Mucosa of gallbladder (tissue), 1 donor: ENCODE results near the gene SCGB1A1. TPM values are rescaled to one million over a fixed set of nuclear protein-coding genes. Genes with fewer than 3 reads are reported as not detected.
A peak's percentile ranks its signal among the peaks of the same experiment; 100 is the strongest.

Experiments used
- DNase-seq: peaks from one replicate; pipeline ENCODE4 v3.0.0-alpha.2; 2020; ENCODE audit warnings: low spot score
- total RNA-seq: library from RNA; stranded (reverse); gene quantifications from one replicate; pipeline ENCODE4 v1.2.1, GENCODE V29; 2021
- donor health status: DM: no; HTN: no; CAD: no.

SCGB1A1 gene
- total RNA-seq, 1 donor from 2014 or later, result 2.7 TPM

GRCh38 chr11:62398011-62398994, 20.5 kb upstream of the SCGB1A1 start:
- DNase-seq, result no peak

GRCh38 chr11:62399172-62399877, 19.5 kb upstream of the SCGB1A1 start:
- no peak for DNase-seq

GRCh38 chr11:62399878-62400266, 19.0 kb upstream of the SCGB1A1 start:
- no peak for DNase-seq

GRCh38 chr11:62400281-62400680, 18.6 kb upstream of the SCGB1A1 start:
- DNase-seq, result no peak

GRCh38 chr11:62400760-62401159, 18.1 kb upstream of the SCGB1A1 start:
- peak; percentile 83 for DNase-seq

GRCh38 chr11:62401356-62401755, 17.5 kb upstream of the SCGB1A1 start:
- no peak for DNase-seq

GRCh38 chr11:62401811-62402210, 17.0 kb upstream of the SCGB1A1 start:
- no peak for DNase-seq

GRCh38 chr11:62402226-62402959, 16.4 kb upstream of the SCGB1A1 start:
- peak; percentile 57 for DNase-seq

- no peak for DNase-seq
Measured at GRCh38 chr11:62402960-62403730, 15.7 kb upstream of the SCGB1A1 start.

- no peak for DNase-seq
Measured at GRCh38 chr11:62404435-62404834, 14.4 kb upstream of the SCGB1A1 start.

- no peak for DNase-seq
Measured at GRCh38 chr11:62404901-62405300, 13.9 kb upstream of the SCGB1A1 start.

GRCh38 chr11:62406034-62406433, 12.8 kb upstream of the SCGB1A1 start:
- no peak for DNase-seq

- no peak for DNase-seq
Measured at GRCh38 chr11:62409831-62410230, 9.0 kb upstream of the SCGB1A1 start.

- DNase-seq, result no peak
Measured at GRCh38 chr11:62410972-62411371, 7.9 kb upstream of the SCGB1A1 start.

- no peak for DNase-seq
Measured at GRCh38 chr11:62411524-62411923, 7.3 kb upstream of the SCGB1A1 start.

- DNase-seq, result no peak
Measured at GRCh38 chr11:62413060-62413696, 5.7 kb upstream of the SCGB1A1 start.

GRCh38 chr11:62416596-62416995, 2.2 kb upstream of the SCGB1A1 start:
- DNase-seq, result no peak

GRCh38 chr11:62418136-62418535, 697 bp upstream of the SCGB1A1 start:
- DNase-seq, result no peak

- no peak for DNase-seq
Measured at GRCh38 chr11:62419314-62419929, 589 bp downstream of the SCGB1A1 start.

- no peak for DNase-seq
Measured at GRCh38 chr11:62419943-62420342, 1.1 kb downstream of the SCGB1A1 start.
